ENCODE data around the gene OBSL1.

The OBSL1 gene
- 0 to 4.5 (median 0.30) reads per million in 9 experiments for total RNA-seq

DNA sequence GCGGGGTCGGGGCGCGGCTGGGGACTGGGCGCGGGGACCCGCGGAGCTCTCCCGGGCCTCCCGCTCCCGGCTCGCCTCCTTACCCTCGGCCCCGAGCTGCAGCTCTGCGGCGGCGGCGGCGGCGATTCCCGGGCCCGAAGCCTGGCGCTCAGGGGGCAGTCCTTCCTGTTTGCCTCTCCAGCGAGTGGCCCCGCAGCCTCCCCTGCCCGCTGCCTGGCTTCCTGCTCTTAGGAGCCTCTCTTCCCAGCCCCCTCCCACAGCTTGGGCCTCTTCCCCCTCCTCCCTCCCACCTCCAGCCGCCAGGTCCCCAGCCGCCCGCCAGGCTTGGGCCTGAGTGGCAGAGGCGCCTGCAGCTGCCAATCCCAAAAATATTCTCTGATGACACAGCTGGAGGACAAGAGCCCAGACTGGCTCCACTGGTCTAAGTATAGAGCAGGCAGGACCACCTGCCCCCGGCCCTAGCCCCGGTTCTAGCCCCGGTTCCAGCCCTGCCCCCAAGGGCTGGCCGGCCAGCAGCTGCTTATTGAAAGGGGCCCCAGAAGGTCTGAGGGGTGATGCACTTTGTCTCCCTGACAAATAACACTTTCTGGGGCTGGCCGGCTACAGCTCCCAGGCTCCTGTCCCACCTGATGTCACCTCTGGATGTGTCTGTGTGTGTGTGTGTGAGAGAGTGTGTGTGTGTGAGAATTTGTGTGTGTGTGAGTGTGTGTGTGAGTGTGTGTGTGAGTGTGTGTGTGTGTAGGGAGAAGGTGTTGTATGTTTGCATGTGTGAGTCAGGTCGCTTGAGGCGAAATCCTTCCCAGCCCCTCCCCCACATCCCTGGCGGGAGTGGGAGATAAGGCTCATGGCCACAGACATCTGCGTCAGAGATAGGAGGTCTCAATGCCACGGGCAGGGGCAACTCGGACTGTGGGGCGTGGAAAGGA is at the start of gene OBSL1:
TSS of gene OBSL1 (minus strand) at position 229 of the 926 bp plus-strand sequence. CDS start 307 bp downstream, outside the sequence.
- H3K27ac Mint-ChIP-seq: no peak within 1 kb of the TSS
- H3K36me3 Mint-ChIP-seq (ENCODE audit: insufficient read depth): no peaks in the 10 kb centered on the region
- DNase-seq: no peak
- H3K9me3 Mint-ChIP-seq: no peaks in the 10 kb centered on the region
- H3K4me1 Mint-ChIP-seq (ENCODE audit: low read depth in 2 of 2): no peaks in the 10 kb centered on the region
- H3K4me3 Mint-ChIP-seq: peak within 1 kb of the TSS; percentile 0 to 53
- peaks cover 56 to 87% of the 10 kb centered on the region in 2 donors for H3K27me3 Mint-ChIP-seq
- peak; percentile 40 for ATAC-seq (replicated peaks)

GRCh38 chr2:219620546-219620945 is 49.2 kb upstream of the OBSL1 start:
- no peaks in the 10 kb centered on the region for H3K4me1 Mint-ChIP-seq (ENCODE audit: low read depth in 2 of 2)
- DNase-seq: no peak
- H3K4me3 Mint-ChIP-seq: no peak overlapping the region
- peaks cover 3% of the 10 kb centered on the region for H3K36me3 Mint-ChIP-seq (ENCODE audit: insufficient read depth)
- no peak for ATAC-seq (replicated peaks)
- H3K27me3 Mint-ChIP-seq: peaks cover 8 to 45% of the 10 kb centered on the region in 2 donors
- no peaks in the 10 kb centered on the region for H3K9me3 Mint-ChIP-seq
- H3K27ac Mint-ChIP-seq: no peak overlapping the region

DNA sequence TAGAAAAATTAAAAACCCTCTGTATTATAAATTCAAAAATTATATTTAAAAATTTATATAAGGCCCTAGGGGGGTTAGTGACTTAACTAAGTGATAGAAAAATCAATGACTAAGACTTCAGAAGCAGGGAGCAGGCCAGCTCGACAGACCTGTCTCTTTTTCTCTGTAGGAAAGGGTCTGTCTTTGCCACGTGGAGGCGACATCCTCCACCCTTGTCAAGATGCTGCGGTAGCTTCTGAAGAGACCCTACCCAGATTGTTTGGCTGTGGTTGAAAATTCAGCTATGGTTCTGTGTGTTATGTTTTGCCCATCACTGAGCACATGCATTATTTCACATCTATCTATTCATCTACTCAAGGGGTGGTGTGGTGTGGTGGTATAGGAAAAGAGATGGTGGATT is 47.9 kb upstream of the OBSL1 start:
- ATAC-seq (replicated peaks): no peak
- H3K27me3 Mint-ChIP-seq: peaks cover 0 to 33% of the 10 kb centered on the region in 2 donors
- no peak overlapping the region for H3K27ac Mint-ChIP-seq
- H3K9me3 Mint-ChIP-seq: no peaks in the 10 kb centered on the region
- no peaks in the 10 kb centered on the region for H3K4me1 Mint-ChIP-seq (ENCODE audit: low read depth in 2 of 2)
- DNase-seq: no peak
- peaks cover 6% of the 10 kb centered on the region for H3K36me3 Mint-ChIP-seq (ENCODE audit: insufficient read depth)
- H3K4me3 Mint-ChIP-seq: no peak overlapping the region

- H3K27me3 Mint-ChIP-seq: peaks cover 0 to 28% of the 10 kb centered on the region in 2 donors
These were observed 47.4 kb upstream of the OBSL1 start for GRCh38 chr2:219618733-219619122.

GRCh38 chr2:219616550-219616949 is 45.2 kb upstream of the OBSL1 start:
- H3K9me3 Mint-ChIP-seq: no peaks in the 10 kb centered on the region
- DNase-seq: no peak
- peak overlapping the region in 1 of 2 donors; percentile 6 for H3K27ac Mint-ChIP-seq
- peaks cover 9 to 11% of the 10 kb centered on the region in 2 donors for H3K4me1 Mint-ChIP-seq (ENCODE audit: low read depth in 2 of 2)
- H3K36me3 Mint-ChIP-seq (ENCODE audit: insufficient read depth): peaks cover 6% of the 10 kb centered on the region
- no peak overlapping the region for H3K4me3 Mint-ChIP-seq
- peaks cover 0 to 6% of the 10 kb centered on the region in 2 donors for H3K27me3 Mint-ChIP-seq
- ATAC-seq (replicated peaks): no peak

More at GRCh38 chr2:219618733-219619122, 47.4 kb upstream of the OBSL1 start:
- Mint-ChIP-seq H3K36me3 (ENCODE audit: insufficient read depth) (peaks cover 6% of the 10 kb centered on the region), H3K9me3 (no peaks in the 10 kb centered on the region), H3K4me3 (no peak overlapping the region), H3K4me1 (ENCODE audit: low read depth in 2 of 2) (no peaks in the 10 kb centered on the region), H3K27ac (no peak overlapping the region)
- ATAC-seq (replicated peaks) (no peak), DNase-seq (no peak)

- Mint-ChIP-seq H3K36me3 (ENCODE audit: insufficient read depth) (peaks cover 6% of the 10 kb centered on the region), H3K4me1 (ENCODE audit: low read depth in 2 of 2) (peaks cover 11 to 12% of the 10 kb centered on the region in 2 donors), H3K4me3 (no peak overlapping the region), H3K27ac (no peak overlapping the region), H3K27me3 (no peaks in the 10 kb centered on the region), H3K9me3 (no peaks in the 10 kb centered on the region)
- no peak for DNase-seq
- no peak for ATAC-seq (replicated peaks)
These were observed 44.6 kb upstream of the OBSL1 start for GRCh38 chr2:219615894-219616293.

DNA sequence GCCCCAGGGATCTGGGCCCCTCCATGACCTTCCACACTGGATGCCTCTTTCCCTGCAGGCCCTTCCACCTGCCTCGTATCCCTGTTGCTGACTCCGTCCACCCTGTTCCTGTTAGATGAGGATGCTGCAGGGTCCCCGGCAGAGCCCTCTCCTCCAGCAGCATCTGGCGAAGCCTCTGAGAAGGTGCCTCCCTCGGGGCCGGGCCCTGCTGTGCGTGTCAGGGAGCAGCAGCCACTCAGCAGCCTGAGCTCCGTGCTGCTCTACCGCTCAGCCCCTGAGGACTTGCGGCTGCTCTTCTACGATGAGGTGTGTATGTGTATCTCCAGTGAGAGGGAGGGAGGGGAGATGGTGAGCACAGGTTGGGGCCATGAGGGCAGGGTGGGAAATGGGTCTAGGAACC is 43.7 kb upstream of the OBSL1 start:
- ATAC-seq (replicated peaks) (no peak), DNase-seq (no peak)
- H3K36me3 Mint-ChIP-seq (ENCODE audit: insufficient read depth): peaks cover 11% of the 10 kb centered on the region
- H3K27me3 Mint-ChIP-seq: no peaks in the 10 kb centered on the region
- no peaks in the 10 kb centered on the region for H3K9me3 Mint-ChIP-seq
- H3K4me3 Mint-ChIP-seq: no peak overlapping the region
- H3K4me1 Mint-ChIP-seq (ENCODE audit: low read depth in 2 of 2): peaks cover 11 to 12% of the 10 kb centered on the region in 2 donors
- no peak overlapping the region for H3K27ac Mint-ChIP-seq

DNA sequence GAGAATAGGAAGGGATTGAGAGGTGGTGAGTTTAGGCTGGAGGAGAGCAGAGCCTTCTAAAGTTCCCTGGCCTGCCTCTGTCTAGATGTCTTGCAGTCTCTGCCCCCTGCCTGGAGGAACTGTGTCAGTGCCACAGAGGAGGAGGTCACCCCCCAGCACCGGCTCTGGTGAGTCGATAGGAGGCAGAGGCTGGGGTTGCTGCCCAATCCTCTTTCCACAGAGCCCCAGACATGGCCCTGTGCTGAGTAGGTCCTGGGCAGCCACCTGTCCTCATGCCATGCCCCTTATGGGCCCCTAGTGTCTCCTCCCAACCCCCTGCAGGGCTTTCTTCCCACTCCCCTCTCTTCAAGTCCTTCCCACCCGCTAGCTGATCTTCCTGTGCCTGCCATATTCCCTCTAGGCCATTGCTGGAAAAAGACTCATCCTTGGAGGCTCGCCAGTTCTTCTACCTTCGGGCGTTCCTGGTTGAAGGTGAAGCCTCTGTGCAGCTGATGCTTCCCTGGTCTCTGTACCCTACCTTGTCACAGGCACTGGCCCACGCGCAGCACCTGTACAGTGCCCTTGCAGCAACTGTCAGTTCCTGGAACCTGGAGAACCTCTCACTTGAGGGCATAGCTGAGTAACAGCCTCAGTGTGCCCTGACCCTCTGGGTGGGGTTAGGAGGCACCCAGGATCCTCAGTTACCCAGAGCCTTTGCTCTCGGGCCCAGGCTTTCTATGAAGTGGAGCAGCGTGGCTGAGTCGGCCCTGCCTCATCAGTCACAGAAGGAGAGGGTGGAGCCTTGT is 42.9 kb upstream of the OBSL1 start:
- Mint-ChIP-seq H3K27ac (peak overlapping the region in 1 of 2 donors; percentile 44), H3K27me3 (no peaks in the 10 kb centered on the region), H3K4me1 (ENCODE audit: low read depth in 2 of 2) (peaks cover 11 to 12% of the 10 kb centered on the region in 2 donors), H3K36me3 (ENCODE audit: insufficient read depth) (peaks cover 18% of the 10 kb centered on the region), H3K9me3 (no peaks in the 10 kb centered on the region), H3K4me3 (no peak overlapping the region)
- no peak for ATAC-seq (replicated peaks)
- no peak for DNase-seq

- H3K36me3 Mint-ChIP-seq (ENCODE audit: insufficient read depth): peaks cover 20% of the 10 kb centered on the region
These were observed 42.2 kb upstream of the OBSL1 start for GRCh38 chr2:219613461-219614070.

GRCh38 chr2:219612577-219613286 is 41.4 kb upstream of the OBSL1 start:
- peaks cover 11 to 12% of the 10 kb centered on the region in 2 donors for H3K4me1 Mint-ChIP-seq (ENCODE audit: low read depth in 2 of 2)
- H3K27me3 Mint-ChIP-seq: no peaks in the 10 kb centered on the region
- H3K36me3 Mint-ChIP-seq (ENCODE audit: insufficient read depth): peaks cover 20% of the 10 kb centered on the region
- peak overlapping the region; percentile 7 to 63 for H3K4me3 Mint-ChIP-seq
- peak overlapping the region; percentile 66 to 87 for H3K27ac Mint-ChIP-seq
- peak; percentile 4 to 10 (median 8) for DNase-seq
- no peaks in the 10 kb centered on the region for H3K9me3 Mint-ChIP-seq
- peak; percentile 89 for ATAC-seq (replicated peaks)

More at GRCh38 chr2:219613461-219614070, 42.2 kb upstream of the OBSL1 start:
- no peak for ATAC-seq (replicated peaks)
- DNase-seq: no peak
- no peaks in the 10 kb centered on the region for H3K9me3 Mint-ChIP-seq
- H3K4me3 Mint-ChIP-seq: no peak overlapping the region
- H3K27ac Mint-ChIP-seq: no peak overlapping the region
- peaks cover 11 to 12% of the 10 kb centered on the region in 2 donors for H3K4me1 Mint-ChIP-seq (ENCODE audit: low read depth in 2 of 2)
- no peaks in the 10 kb centered on the region for H3K27me3 Mint-ChIP-seq

- peak overlapping the region; percentile 7 to 63 for H3K4me3 Mint-ChIP-seq
- H3K4me1 Mint-ChIP-seq (ENCODE audit: low read depth in 2 of 2): peaks cover 11 to 12% of the 10 kb centered on the region in 2 donors
- peaks cover 27% of the 10 kb centered on the region for H3K36me3 Mint-ChIP-seq (ENCODE audit: insufficient read depth)
- no peaks in the 10 kb centered on the region for H3K9me3 Mint-ChIP-seq
- no peak for ATAC-seq (replicated peaks)
- no peak for DNase-seq
- no peaks in the 10 kb centered on the region for H3K27me3 Mint-ChIP-seq
- peak overlapping the region; percentile 66 to 87 for H3K27ac Mint-ChIP-seq
These were observed 40.7 kb upstream of the OBSL1 start for GRCh38 chr2:219611866-219612576.

- no peak for ATAC-seq (replicated peaks)
- Mint-ChIP-seq H3K27me3 (no peaks in the 10 kb centered on the region), H3K4me1 (ENCODE audit: low read depth in 2 of 2) (peaks cover 11 to 12% of the 10 kb centered on the region in 2 donors), H3K9me3 (no peaks in the 10 kb centered on the region), H3K4me3 (peak overlapping the region in 1 of 2 donors; percentile 30), H3K27ac (peak overlapping the region in 1 of 2 donors; percentile 24), H3K36me3 (ENCODE audit: insufficient read depth) (peaks cover 30% of the 10 kb centered on the region)
- no peak for DNase-seq
These were observed 40.0 kb upstream of the OBSL1 start for GRCh38 chr2:219611306-219611705.

Data from effector memory CD8-positive, alpha-beta T cell (primary cell).